ENCODE data around the gene DLGAP4.

DLGAP4 gene

DNA sequence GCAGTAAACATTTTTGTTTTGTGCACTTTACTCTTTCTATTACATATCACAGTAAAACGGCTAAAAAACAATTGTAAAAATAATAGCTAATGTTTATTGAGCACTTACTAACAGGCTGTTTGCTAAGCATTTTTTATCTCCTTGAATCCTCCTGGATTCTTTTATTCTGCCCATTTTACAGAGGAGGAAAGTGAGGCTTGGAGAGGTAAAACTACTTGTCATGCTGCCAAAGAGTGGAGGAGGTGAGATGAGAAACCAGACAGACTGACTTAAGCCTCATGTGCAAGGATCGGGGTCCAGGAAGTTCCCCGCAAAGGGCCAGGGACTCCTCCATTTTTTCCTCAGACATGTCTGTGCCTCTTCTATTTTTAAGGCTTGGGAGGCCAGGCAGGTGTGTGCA lies 63.6 kb downstream of the DLGAP4 start:
- TF ChIP-seq ARNTL (CRISPR knock-in tag; IDR thresholded peaks at IDR 0.05; ENCODE audit: borderline replicate concordance, low read depth) = no peak
- TF ChIP-seq ZNF565 (CRISPR knock-in tag; conservative IDR thresholded peaks at IDR 0.05; ENCODE audit: low read depth) = no peak
- no peak for TF ChIP-seq TOX (CRISPR knock-in tag; IDR thresholded peaks at IDR 0.05; ENCODE audit: borderline replicate concordance)
- no peak for TF ChIP-seq RARB (CRISPR knock-in tag; IDR thresholded peaks at IDR 0.05)
- no peak for TF ChIP-seq GLIS3 (CRISPR knock-in tag; IDR thresholded peaks at IDR 0.05)
- TF ChIP-seq ZFP30 (CRISPR knock-in tag; IDR thresholded peaks at IDR 0.05) = no peak
- no peak for TF ChIP-seq ZC3H10 (CRISPR knock-in tag; IDR thresholded peaks at IDR 0.05)
- no peak for TF ChIP-seq TCF4 (CRISPR knock-in tag; IDR thresholded peaks at IDR 0.05; ENCODE audit: borderline replicate concordance)
- TF ChIP-seq OSR1 (CRISPR knock-in tag; IDR thresholded peaks at IDR 0.05) = no peak
- TF ChIP-seq, protein P1, sequence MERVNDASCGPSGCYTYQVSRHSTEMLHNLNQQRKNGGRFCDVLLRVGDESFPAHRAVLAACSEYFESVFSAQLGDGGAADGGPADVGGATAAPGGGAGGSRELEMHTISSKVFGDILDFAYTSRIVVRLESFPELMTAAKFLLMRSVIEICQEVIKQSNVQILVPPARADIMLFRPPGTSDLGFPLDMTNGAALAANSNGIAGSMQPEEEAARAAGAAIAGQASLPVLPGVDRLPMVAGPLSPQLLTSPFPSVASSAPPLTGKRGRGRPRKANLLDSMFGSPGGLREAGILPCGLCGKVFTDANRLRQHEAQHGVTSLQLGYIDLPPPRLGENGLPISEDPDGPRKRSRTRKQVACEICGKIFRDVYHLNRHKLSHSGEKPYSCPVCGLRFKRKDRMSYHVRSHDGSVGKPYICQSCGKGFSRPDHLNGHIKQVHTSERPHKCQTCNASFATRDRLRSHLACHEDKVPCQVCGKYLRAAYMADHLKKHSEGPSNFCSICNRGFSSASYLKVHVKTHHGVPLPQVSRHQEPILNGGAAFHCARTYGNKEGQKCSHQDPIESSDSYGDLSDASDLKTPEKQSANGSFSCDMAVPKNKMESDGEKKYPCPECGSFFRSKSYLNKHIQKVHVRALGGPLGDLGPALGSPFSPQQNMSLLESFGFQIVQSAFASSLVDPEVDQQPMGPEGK (CRISPR knock-in tag; IDR thresholded peaks at IDR 0.05; ENCODE audit: borderline replicate concordance) = no peak
- no peak for TF ChIP-seq ZNF8 (CRISPR knock-in tag; IDR thresholded peaks at IDR 0.05)
- TF ChIP-seq, protein P2, sequence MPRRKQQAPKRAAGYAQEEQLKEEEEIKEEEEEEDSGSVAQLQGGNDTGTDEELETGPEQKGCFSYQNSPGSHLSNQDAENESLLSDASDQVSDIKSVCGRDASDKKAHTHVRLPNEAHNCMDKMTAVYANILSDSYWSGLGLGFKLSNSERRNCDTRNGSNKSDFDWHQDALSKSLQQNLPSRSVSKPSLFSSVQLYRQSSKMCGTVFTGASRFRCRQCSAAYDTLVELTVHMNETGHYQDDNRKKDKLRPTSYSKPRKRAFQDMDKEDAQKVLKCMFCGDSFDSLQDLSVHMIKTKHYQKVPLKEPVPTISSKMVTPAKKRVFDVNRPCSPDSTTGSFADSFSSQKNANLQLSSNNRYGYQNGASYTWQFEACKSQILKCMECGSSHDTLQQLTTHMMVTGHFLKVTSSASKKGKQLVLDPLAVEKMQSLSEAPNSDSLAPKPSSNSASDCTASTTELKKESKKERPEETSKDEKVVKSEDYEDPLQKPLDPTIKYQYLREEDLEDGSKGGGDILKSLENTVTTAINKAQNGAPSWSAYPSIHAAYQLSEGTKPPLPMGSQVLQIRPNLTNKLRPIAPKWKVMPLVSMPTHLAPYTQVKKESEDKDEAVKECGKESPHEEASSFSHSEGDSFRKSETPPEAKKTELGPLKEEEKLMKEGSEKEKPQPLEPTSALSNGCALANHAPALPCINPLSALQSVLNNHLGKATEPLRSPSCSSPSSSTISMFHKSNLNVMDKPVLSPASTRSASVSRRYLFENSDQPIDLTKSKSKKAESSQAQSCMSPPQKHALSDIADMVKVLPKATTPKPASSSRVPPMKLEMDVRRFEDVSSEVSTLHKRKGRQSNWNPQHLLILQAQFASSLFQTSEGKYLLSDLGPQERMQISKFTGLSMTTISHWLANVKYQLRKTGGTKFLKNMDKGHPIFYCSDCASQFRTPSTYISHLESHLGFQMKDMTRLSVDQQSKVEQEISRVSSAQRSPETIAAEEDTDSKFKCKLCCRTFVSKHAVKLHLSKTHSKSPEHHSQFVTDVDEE (CRISPR knock-in tag; IDR thresholded peaks at IDR 0.05) = no peak
- TF ChIP-seq, protein P3, sequence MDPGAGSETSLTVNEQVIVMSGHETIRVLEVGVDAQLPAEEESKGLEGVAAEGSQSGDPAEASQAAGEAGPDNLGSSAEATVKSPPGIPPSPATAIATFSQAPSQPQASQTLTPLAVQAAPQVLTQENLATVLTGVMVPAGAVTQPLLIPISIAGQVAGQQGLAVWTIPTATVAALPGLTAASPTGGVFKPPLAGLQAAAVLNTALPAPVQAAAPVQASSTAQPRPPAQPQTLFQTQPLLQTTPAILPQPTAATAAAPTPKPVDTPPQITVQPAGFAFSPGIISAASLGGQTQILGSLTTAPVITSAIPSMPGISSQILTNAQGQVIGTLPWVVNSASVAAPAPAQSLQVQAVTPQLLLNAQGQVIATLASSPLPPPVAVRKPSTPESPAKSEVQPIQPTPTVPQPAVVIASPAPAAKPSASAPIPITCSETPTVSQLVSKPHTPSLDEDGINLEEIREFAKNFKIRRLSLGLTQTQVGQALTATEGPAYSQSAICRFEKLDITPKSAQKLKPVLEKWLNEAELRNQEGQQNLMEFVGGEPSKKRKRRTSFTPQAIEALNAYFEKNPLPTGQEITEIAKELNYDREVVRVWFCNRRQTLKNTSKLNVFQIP (CRISPR knock-in tag; IDR thresholded peaks at IDR 0.05; ENCODE audit: borderline replicate concordance, low read depth) = no peak
- no peak for TF ChIP-seq PPARA (CRISPR knock-in tag; IDR thresholded peaks at IDR 0.05; ENCODE audit: borderline replicate concordance)
- TF ChIP-seq BACH2 (CRISPR knock-in tag; IDR thresholded peaks at IDR 0.05; ENCODE audit: borderline replicate concordance) = no peak
- no peak for TF ChIP-seq ZFP3 (CRISPR knock-in tag; IDR thresholded peaks at IDR 0.05)
- TF ChIP-seq, protein P4, sequence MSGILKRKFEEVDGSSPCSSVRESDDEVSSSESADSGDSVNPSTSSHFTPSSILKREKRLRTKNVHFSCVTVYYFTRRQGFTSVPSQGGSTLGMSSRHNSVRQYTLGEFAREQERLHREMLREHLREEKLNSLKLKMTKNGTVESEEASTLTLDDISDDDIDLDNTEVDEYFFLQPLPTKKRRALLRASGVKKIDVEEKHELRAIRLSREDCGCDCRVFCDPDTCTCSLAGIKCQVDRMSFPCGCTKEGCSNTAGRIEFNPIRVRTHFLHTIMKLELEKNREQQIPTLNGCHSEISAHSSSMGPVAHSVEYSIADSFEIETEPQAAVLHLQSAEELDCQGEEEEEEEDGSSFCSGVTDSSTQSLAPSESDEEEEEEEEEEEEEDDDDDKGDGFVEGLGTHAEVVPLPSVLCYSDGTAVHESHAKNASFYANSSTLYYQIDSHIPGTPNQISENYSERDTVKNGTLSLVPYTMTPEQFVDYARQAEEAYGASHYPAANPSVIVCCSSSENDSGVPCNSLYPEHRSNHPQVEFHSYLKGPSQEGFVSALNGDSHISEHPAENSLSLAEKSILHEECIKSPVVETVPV (CRISPR knock-in tag; IDR thresholded peaks at IDR 0.05) = no peak
- TF ChIP-seq, protein P5, sequence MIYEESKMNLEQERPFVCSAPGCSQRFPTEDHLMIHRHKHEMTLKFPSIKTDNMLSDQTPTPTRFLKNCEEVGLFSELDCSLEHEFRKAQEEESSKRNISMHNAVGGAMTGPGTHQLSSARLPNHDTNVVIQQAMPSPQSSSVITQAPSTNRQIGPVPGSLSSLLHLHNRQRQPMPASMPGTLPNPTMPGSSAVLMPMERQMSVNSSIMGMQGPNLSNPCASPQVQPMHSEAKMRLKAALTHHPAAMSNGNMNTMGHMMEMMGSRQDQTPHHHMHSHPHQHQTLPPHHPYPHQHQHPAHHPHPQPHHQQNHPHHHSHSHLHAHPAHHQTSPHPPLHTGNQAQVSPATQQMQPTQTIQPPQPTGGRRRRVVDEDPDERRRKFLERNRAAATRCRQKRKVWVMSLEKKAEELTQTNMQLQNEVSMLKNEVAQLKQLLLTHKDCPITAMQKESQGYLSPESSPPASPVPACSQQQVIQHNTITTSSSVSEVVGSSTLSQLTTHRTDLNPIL (CRISPR knock-in tag; IDR thresholded peaks at IDR 0.05; ENCODE audit: low read depth) = no peak
- TF ChIP-seq ISL1 (CRISPR knock-in tag; IDR thresholded peaks at IDR 0.05) = no peak

DNA sequence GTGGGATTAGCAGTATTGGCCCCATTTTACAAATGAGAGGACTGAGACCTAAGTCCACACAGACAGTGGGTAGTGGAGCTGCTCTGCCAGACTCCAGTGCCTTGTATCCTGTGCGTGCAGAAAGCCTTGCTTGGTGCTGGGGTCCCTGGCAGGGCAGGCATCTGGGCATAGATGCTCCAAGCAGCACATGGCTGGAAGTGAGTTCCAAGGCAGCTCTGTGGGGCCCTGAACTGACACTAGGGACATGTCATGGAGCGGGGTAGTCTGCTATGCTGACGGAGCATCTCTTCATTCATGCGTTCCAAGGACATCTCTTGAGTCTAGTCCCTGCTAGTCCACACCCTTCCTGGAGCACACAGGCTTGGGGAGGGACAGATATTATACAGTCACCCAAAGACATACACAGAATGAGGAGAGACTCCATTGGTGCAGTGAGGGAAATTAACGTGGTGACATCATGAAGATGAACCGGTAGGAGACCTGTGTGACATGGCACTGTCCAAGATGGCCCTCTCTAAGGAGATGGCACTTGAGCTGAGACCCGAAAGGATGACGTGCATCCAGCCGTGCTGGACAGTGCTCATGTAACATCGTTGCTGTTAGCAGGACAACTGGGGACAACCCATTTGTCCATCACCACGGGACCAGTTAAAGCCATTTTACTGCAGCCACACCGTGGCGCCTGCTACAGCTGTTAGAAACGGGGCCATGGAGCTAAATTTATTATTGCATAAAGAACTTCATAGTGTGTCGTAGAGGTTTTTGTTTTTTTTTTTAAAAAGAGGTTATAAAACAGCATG lies 65.1 kb downstream of the DLGAP4 start:
- no peak for ATAC-seq
- TF ChIP-seq OSR1 (CRISPR knock-in tag; IDR thresholded peaks at IDR 0.05) = no peak
- no peak for TF ChIP-seq ZC3H10 (CRISPR knock-in tag; IDR thresholded peaks at IDR 0.05)
- TF ChIP-seq, protein P3 (CRISPR knock-in tag; IDR thresholded peaks at IDR 0.05; ENCODE audit: borderline replicate concordance, low read depth) = no peak
- TF ChIP-seq, protein P1 (CRISPR knock-in tag; IDR thresholded peaks at IDR 0.05; ENCODE audit: borderline replicate concordance) = no peak
- TF ChIP-seq, protein P2 (CRISPR knock-in tag; IDR thresholded peaks at IDR 0.05) = no peak

More for the DNA sequence above, 63.6 kb downstream of the DLGAP4 start:
- ATAC-seq = no peak

Data from SK-N-SH treated with all-trans-retinoic acid at 6 μM for 48 hours (cell line).